HFFc6 (cell line): Measurements from ENCODE around the gene ZMYM4. TPM values are rescaled to one million over a fixed set of nuclear protein-coding genes. Genes with fewer than 3 reads are reported as not detected.
"Not testable (repeated sequence)": the region's sequence is repeated elsewhere in the genome, so short reads cannot be mapped to it uniquely, and the experiment has no call there.

Experiments
- DNase-seq: peaks from one replicate; pipeline ENCODE4 v3.0.0-alpha.2; 2018
- H3K27ac Mint-ChIP-seq: 2 replicates; pipeline ENCODE4 v1.8.0; 2020; ENCODE audit warnings: mild to moderate bottlenecking, mixed read lengths
- H3K27me3 Mint-ChIP-seq: 2 replicates; pipeline ENCODE4 v1.8.0; 2021; ENCODE audit warnings: mild to moderate bottlenecking, moderate library complexity, mixed read lengths; ENCODE audit not compliant: insufficient read depth
- H3K36me3 Mint-ChIP-seq: 2 replicates; pipeline ENCODE4 v1.8.0; 2021; ENCODE audit warnings: low read depth, mixed read lengths
- H3K4me1 Mint-ChIP-seq: 2 replicates; pipeline ENCODE4 v1.8.0; 2020; ENCODE audit warnings: low read depth, mixed read lengths
- H3K4me3 Mint-ChIP-seq: 2 replicates; pipeline ENCODE4 v1.8.0; 2020; ENCODE audit warnings: mild to moderate bottlenecking, moderate library complexity, mixed read lengths
- H3K9me3 Mint-ChIP-seq: 2 replicates; pipeline ENCODE4 v1.8.0; 2020; ENCODE audit warnings: mild to moderate bottlenecking, mixed read lengths
- CTCF ChIP-seq: fragments of 200-600 bp; sonication (generic); IDR thresholded peaks from 2 replicates; pipeline ENCODE4 v1.5.0; 2021; ENCODE audit warnings: antibody characterized with exemption, mild to moderate bottlenecking
- total RNA-seq, 6 experiments: library from RNA; stranded (reverse); fragmentation: NEBNext Ultra II Directional; extraction: Animal tissue kit (Norgen Biotek cat#: 25700); gene quantifications; 2 replicates in 1 of 6; 3 replicates in 5 of 6; pipeline ENCODE4 v1.2.3, GENCODE V29; 2021

The ZMYM4 gene
- total RNA-seq, 6 experiments from 2014 or later, result 49.8 to 58.0 (median 52.5) TPM

GRCh38 chr1:35229587-35230360 lies 38.7 kb upstream of the ZMYM4 start:
- no peak for DNase-seq

DNA sequence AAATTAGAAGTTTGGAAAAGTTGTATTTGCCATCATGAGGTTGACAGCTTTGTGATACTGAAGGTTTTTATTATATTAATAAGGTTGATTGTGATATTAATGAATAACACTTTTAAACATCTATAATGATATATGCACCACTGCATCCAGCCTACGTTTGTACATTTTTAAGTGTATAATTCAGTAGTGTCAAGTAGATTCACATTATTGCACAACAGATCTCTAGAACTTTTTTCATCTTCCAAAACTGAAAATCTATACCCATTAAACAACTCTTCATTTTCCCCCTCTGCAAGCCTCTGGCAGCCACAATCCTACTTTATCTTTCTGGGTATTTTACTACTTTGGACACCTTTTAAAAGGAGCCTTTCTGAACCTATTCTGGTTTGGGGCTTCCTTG lies 37.2 kb upstream of the ZMYM4 start:
- no peak for TF ChIP-seq CTCF
- H3K4me3 Mint-ChIP-seq, result no peak overlapping the region

More at GRCh38 chr1:35229587-35230360, 38.7 kb upstream of the ZMYM4 start:
- H3K4me3 Mint-ChIP-seq, result no peak overlapping the region
- H3K27ac Mint-ChIP-seq, result no peak overlapping the region
- no peak for TF ChIP-seq CTCF
- H3K27me3 Mint-ChIP-seq, result no peaks in the 10 kb centered on the region; the same call in 1 of the 2 replicates
- peaks cover 1% of the 10 kb centered on the region; the same call in 1 of the 2 replicates for H3K4me1 Mint-ChIP-seq
- no peaks in the 10 kb centered on the region for H3K36me3 Mint-ChIP-seq
- H3K9me3 Mint-ChIP-seq, result no peaks in the 10 kb centered on the region; the same call in 1 of the 2 replicates

DNA sequence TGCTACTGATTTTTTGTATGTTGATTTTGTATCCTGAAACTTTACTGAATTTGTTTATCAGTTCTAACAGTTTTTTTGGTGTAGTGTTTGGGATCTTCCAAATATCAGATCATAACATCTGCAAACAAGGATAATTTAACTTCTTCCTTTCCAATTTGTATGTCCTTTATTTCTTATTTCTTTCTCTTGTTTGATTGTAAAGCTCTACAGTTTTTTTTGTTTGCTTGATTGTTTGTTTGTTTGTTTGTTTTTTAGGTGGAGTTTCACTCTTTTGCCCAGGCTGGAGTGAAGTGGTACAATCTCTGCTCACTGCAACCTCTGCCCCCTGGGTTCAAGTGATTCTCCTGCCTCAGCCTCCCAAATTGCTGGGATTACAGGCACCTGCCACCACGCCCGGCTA lies 31.7 kb upstream of the ZMYM4 start:
- H3K4me3 Mint-ChIP-seq, DNase-seq, H3K36me3 Mint-ChIP-seq, H3K4me1 Mint-ChIP-seq, H3K9me3 Mint-ChIP-seq, H3K27ac Mint-ChIP-seq, H3K27me3 Mint-ChIP-seq: not testable (repeated sequence)

More for the DNA sequence above, 37.2 kb upstream of the ZMYM4 start:
- H3K4me1 Mint-ChIP-seq, result no peaks in the 10 kb centered on the region
- no peaks in the 10 kb centered on the region; the same call in 1 of the 2 replicates for H3K27me3 Mint-ChIP-seq
- DNase-seq, result no peak
- H3K27ac Mint-ChIP-seq, result no peak overlapping the region
- no peaks in the 10 kb centered on the region for H3K36me3 Mint-ChIP-seq
- H3K9me3 Mint-ChIP-seq, result no peaks in the 10 kb centered on the region; the same call in 1 of the 2 replicates

DNA sequence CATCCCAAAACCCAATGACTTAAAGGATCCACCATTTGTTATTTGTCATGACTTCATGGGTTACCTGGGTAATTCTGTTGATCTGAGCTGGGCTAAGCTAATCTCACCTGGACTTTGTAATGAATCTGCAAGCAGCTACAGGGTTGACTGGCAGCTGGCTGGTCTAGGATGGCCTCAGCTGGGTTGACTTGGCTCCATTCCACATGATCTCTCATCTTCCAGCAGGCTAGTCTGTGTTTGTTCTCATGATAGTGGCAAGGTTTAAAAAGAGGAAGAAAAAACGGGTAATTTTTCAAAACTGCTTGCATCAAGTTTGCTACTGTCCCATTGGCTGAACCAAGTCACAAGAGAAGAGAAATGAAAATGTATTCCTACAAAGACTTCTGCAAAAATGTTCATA lies 24.8 kb upstream of the ZMYM4 start:
- TF ChIP-seq CTCF, result no peak
- DNase-seq, result no peak
- H3K9me3 Mint-ChIP-seq, result no peaks in the 10 kb centered on the region
- no peak overlapping the region for H3K27ac Mint-ChIP-seq
- no peaks in the 10 kb centered on the region for H3K4me1 Mint-ChIP-seq
- peaks cover 3% of the 10 kb centered on the region for H3K27me3 Mint-ChIP-seq
- no peaks in the 10 kb centered on the region for H3K36me3 Mint-ChIP-seq
- no peak overlapping the region for H3K4me3 Mint-ChIP-seq

- Mint-ChIP-seq H3K9me3 (no peaks in the 10 kb centered on the region), H3K27ac (no peak overlapping the region), H3K27me3 (peaks cover 1% of the 10 kb centered on the region), H3K4me1 (no peaks in the 10 kb centered on the region), H3K4me3 (no peak overlapping the region), H3K36me3 (no peaks in the 10 kb centered on the region)
- DNase-seq, result no peak
- no peak for TF ChIP-seq CTCF
Measured at GRCh38 chr1:35247256-35247655, 21.3 kb upstream of the ZMYM4 start.

DNA sequence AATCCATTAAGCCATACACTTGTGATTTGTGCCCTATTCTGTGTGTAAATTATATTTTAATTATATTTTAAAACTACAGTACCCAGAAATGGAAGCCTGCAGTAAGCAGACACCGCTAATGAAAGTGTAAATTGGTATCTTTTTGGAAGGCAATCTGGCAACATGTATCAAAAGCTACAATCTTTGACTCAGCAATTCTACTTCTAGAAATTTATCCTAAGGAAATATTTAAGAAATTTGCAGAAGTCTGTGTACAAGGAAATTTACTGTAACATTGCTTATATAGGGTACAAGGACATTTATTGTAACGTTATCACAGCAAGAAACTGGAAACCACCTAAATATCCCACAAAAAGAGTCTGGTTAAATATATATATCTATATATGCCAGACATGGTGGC lies 14.6 kb upstream of the ZMYM4 start:
- Mint-ChIP-seq H3K4me1 (no peaks in the 10 kb centered on the region; the same call in 1 of the 2 replicates), H3K4me3 (no peak overlapping the region), H3K9me3 (no peaks in the 10 kb centered on the region), H3K27ac (no peak overlapping the region), H3K36me3 (no peaks in the 10 kb centered on the region), H3K27me3 (peaks cover 12% of the 10 kb centered on the region)
- TF ChIP-seq CTCF, result no peak
- no peak for DNase-seq
